PC-3 (cell line): Measurements from ENCODE around the gene CAPZB.

ENCODE experiments used
- EZH2 ChIP-seq: fragments of 300-600 bp; sonication (generic); IDR thresholded peaks from one replicate; pipeline ENCODE4 v1.6.1; 2017; ENCODE audit warnings: antibody characterized with exemption, mild to moderate bottlenecking, low read length; ENCODE audit not compliant: unreplicated experiment
- EZH2phosphoT487 ChIP-seq: fragments of 300-600 bp; sonication (generic); IDR thresholded peaks from 2 replicates; pipeline ENCODE4 v1.6.1; 2018; ENCODE audit warnings: mild to moderate bottlenecking, antibody characterized with exemption, low read length, borderline replicate concordance
- TF ChIP-seq, protein P1 (sequence below): fragments of 300-600 bp; sonication (generic); conservative IDR thresholded peaks from 2 replicates; pipeline ENCODE4 v1.5.1; 2017; ENCODE audit warnings: antibody characterized with exemption, low read depth, mild to moderate bottlenecking, low read length

DNA sequence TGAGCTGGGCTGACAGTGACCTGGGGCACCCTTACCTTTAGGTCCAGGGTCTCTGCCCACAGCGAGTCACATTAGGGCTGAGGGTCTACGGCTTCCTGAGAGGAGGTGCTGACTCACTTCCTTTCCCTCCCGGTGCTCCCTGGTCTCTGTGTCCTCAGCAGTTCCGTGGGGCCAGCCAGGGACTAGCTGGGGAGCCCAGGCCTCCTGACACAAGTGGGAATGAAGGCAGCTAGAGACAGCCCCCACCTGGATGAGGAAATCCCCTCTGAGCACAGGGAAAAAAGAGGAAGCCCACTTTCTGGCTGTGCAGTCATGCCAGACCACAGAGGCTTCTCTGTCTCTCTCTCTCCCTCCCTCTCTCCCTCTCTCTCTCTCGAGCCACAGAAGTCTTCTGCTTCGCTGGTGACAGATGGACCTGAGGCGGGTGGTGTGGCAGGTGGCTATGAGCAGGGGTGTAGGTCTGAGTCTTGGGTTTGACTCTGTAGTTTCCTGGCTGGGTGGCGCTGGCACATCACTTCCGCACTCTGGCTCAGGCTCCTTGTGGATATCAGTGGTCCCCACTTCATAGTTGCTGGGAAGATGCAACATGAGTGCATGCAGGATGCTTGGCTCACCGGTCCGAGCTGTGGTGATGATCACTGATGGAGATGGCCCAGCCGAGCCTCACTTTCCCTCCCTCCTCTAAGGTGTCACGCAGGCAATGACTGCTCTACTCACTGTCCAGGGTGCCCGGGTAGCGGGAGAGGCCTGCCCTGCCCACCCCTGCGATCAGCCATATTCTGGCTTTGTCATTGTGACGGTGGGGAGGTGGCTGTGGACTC, 169.8 kb downstream of the CAPZB start:
- TF ChIP-seq, protein P1, sequence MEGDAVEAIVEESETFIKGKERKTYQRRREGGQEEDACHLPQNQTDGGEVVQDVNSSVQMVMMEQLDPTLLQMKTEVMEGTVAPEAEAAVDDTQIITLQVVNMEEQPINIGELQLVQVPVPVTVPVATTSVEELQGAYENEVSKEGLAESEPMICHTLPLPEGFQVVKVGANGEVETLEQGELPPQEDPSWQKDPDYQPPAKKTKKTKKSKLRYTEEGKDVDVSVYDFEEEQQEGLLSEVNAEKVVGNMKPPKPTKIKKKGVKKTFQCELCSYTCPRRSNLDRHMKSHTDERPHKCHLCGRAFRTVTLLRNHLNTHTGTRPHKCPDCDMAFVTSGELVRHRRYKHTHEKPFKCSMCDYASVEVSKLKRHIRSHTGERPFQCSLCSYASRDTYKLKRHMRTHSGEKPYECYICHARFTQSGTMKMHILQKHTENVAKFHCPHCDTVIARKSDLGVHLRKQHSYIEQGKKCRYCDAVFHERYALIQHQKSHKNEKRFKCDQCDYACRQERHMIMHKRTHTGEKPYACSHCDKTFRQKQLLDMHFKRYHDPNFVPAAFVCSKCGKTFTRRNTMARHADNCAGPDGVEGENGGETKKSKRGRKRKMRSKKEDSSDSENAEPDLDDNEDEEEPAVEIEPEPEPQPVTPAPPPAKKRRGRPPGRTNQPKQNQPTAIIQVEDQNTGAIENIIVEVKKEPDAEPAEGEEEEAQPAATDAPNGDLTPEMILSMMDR, result no peak
- no peak for TF ChIP-seq EZH2phosphoT487
- no peak for TF ChIP-seq EZH2
